SK-N-SH treated with all-trans-retinoic acid at 6 μM for 48 hours (cell line): ENCODE measurements around the gene WWC1.
A peak's percentile ranks its signal among the peaks of the same experiment; 100 is the strongest.

Source experiments
- ATAC-seq: fragments of 200-7000 bp; cut with Tn5 transposase; 3 replicates; pipeline ENCODE4 v1.9.1; 2020; ENCODE audit warnings: mild to moderate bottlenecking, moderate library complexity
- ARNTL ChIP-seq: fragments of 450-650 bp; formaldehyde crosslinking; IDR thresholded peaks from 2 replicates; pipeline ENCODE4 v1.5.0; 2020; ENCODE audit warnings: low read depth, mild to moderate bottlenecking, moderate library complexity, borderline replicate concordance
- CSDC2 ChIP-seq: fragments of 250-450 bp; sonication (Bioruptor Pico); IDR thresholded peaks from 2 replicates; pipeline ENCODE4 v1.5.0; 2020; ENCODE audit warnings: mild to moderate bottlenecking, moderate library complexity
- ESRRG ChIP-seq: fragments of 250-450 bp; sonication (Bioruptor Pico); IDR thresholded peaks from 2 replicates; pipeline ENCODE4 v1.6.1; 2021; ENCODE audit warnings: mild to moderate bottlenecking
- GLIS3 ChIP-seq: fragments of 250-450 bp; sonication (Bioruptor Pico); IDR thresholded peaks from 2 replicates; pipeline ENCODE4 v1.5.0; 2020; ENCODE audit warnings: mild to moderate bottlenecking, moderate library complexity
- ISL1 ChIP-seq: fragments of 250-450 bp; sonication (Bioruptor Pico); IDR thresholded peaks from 2 replicates; pipeline ENCODE4 v2.1.2; 2022; ENCODE audit warnings: mild to moderate bottlenecking, moderate library complexity
- OSR1 ChIP-seq: fragments of 250-450 bp; sonication (Bioruptor Pico); IDR thresholded peaks from 2 replicates; pipeline ENCODE4 v1.8.0; 2022; ENCODE audit warnings: moderate library complexity, mild to moderate bottlenecking, inconsistent platforms
- PPARA ChIP-seq: fragments of 250-450 bp; sonication (Bioruptor Pico); IDR thresholded peaks from 2 replicates; pipeline ENCODE4 v1.5.0; 2020; ENCODE audit warnings: mild to moderate bottlenecking, borderline replicate concordance
- RARB ChIP-seq: fragments of 250-450 bp; sonication (Bioruptor Pico); IDR thresholded peaks from 2 replicates; pipeline ENCODE4 v1.8.0; 2021; ENCODE audit warnings: mild to moderate bottlenecking, moderate library complexity
- TCF4 ChIP-seq: fragments of 250-450 bp; sonication (Bioruptor Pico); IDR thresholded peaks from 2 replicates; pipeline ENCODE4 v1.8.0; 2021; ENCODE audit warnings: mild to moderate bottlenecking, moderate library complexity, borderline replicate concordance
- TOX ChIP-seq: fragments of 250-450 bp; sonication (Bioruptor Pico); IDR thresholded peaks from 2 replicates; pipeline ENCODE4 v1.8.0; 2021; ENCODE audit warnings: mild to moderate bottlenecking, moderate library complexity, borderline replicate concordance
- TSHZ2 ChIP-seq: fragments of 250-450 bp; sonication (Bioruptor Pico); IDR thresholded peaks from 2 replicates; pipeline ENCODE4 v1.5.0; 2020; ENCODE audit warnings: mild to moderate bottlenecking, moderate library complexity
- ZC3H10 ChIP-seq: fragments of 250-450 bp; sonication (Bioruptor Pico); IDR thresholded peaks from 2 replicates; pipeline ENCODE4 v1.5.1; 2021; ENCODE audit warnings: mild to moderate bottlenecking, moderate library complexity
- ZFP3 ChIP-seq: fragments of 250-450 bp; sonication (Bioruptor Pico); IDR thresholded peaks from 2 replicates; pipeline ENCODE4 v1.5.0; 2020; ENCODE audit warnings: mild to moderate bottlenecking, moderate library complexity
- ZFP30 ChIP-seq: fragments of 450-650 bp; formaldehyde crosslinking; IDR thresholded peaks from 2 replicates; pipeline ENCODE4 v1.5.0; 2022; ENCODE audit warnings: mild to moderate bottlenecking, moderate library complexity
- ZNF565 ChIP-seq: fragments of 450-650 bp; formaldehyde crosslinking; conservative IDR thresholded peaks from 2 replicates; pipeline ENCODE4 v1.5.0; 2020; ENCODE audit warnings: low read depth, mild to moderate bottlenecking, moderate library complexity
- ZNF70 ChIP-seq: fragments of 450-650 bp; formaldehyde crosslinking; IDR thresholded peaks from 2 replicates; pipeline ENCODE4 v1.5.0; 2020; ENCODE audit warnings: mild to moderate bottlenecking, moderate library complexity
- ZNF8 ChIP-seq: fragments of 450-650 bp; formaldehyde crosslinking; IDR thresholded peaks from 2 replicates; pipeline ENCODE4 v1.5.0; 2020; ENCODE audit warnings: mild to moderate bottlenecking, moderate library complexity
- TF ChIP-seq, protein P1 (sequence below): fragments of 250-450 bp; sonication (Bioruptor Pico); IDR thresholded peaks from 2 replicates; pipeline ENCODE4 v1.8.0; 2021; ENCODE audit warnings: low read depth, mild to moderate bottlenecking, moderate library complexity, borderline replicate concordance
- TF ChIP-seq, protein P2 (sequence below): fragments of 250-450 bp; sonication (Bioruptor Pico); IDR thresholded peaks from 2 replicates; pipeline ENCODE4 v1.5.1; 2020; ENCODE audit warnings: low read depth, mild to moderate bottlenecking, moderate library complexity
- TF ChIP-seq, protein P3 (sequence below): fragments of 250-450 bp; sonication (Bioruptor Pico); IDR thresholded peaks from 2 replicates; pipeline ENCODE4 v1.5.1; 2021; ENCODE audit warnings: mild to moderate bottlenecking, moderate library complexity

WWC1 gene

GRCh38 chr5:168364750-168365550 is 73.5 kb downstream of the WWC1 start:
- TF ChIP-seq RARB (CRISPR knock-in tag) (no peak), PPARA (no peak)
- ATAC-seq = peak; percentile 68

DNA sequence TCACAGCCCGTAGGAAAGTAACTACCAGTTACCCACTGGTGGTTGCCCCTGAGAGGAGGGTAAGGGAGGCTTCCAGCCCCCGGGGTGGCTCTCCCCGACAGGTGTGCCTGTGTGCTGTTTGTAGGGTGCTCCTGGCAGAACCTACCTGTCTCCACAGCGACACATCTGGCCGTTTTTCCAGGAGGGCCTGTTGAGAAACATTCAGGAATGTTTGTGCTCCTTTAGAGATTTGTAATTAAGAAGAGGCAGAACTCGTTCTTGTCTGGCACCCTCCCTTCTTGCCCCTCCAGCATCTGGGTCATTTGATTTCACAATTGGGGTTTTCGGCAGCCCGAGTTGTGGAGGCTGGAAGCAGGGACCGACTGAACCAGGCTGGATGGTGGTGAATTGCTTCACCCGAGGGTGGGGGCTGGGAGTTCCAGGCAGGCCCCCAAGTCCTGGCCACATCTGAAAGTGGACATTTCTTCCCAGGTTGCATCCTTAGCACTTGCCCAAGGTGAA is 74.2 kb downstream of the WWC1 start:
- ATAC-seq = peak; percentile 15; the same call in 2 of the 3 replicates

GRCh38 chr5:168366116-168366515 is 74.7 kb downstream of the WWC1 start:
- TF ChIP-seq OSR1 (CRISPR knock-in tag) (peak; percentile 55; the same call in 1 of the 2 replicates), PPARA (no peak), ZNF8 (CRISPR knock-in tag) (no peak)
- ATAC-seq = peak; percentile 76

More for the DNA sequence above, 74.2 kb downstream of the WWC1 start:
- TF ChIP-seq OSR1 (CRISPR knock-in tag) = no peak
- TF ChIP-seq ZFP3 (CRISPR knock-in tag) = no peak
- TF ChIP-seq, protein P1, sequence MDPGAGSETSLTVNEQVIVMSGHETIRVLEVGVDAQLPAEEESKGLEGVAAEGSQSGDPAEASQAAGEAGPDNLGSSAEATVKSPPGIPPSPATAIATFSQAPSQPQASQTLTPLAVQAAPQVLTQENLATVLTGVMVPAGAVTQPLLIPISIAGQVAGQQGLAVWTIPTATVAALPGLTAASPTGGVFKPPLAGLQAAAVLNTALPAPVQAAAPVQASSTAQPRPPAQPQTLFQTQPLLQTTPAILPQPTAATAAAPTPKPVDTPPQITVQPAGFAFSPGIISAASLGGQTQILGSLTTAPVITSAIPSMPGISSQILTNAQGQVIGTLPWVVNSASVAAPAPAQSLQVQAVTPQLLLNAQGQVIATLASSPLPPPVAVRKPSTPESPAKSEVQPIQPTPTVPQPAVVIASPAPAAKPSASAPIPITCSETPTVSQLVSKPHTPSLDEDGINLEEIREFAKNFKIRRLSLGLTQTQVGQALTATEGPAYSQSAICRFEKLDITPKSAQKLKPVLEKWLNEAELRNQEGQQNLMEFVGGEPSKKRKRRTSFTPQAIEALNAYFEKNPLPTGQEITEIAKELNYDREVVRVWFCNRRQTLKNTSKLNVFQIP (CRISPR knock-in tag) = no peak
- TF ChIP-seq TOX (CRISPR knock-in tag) = no peak
- TF ChIP-seq ZC3H10 (CRISPR knock-in tag) = no peak
- TF ChIP-seq, protein P2, sequence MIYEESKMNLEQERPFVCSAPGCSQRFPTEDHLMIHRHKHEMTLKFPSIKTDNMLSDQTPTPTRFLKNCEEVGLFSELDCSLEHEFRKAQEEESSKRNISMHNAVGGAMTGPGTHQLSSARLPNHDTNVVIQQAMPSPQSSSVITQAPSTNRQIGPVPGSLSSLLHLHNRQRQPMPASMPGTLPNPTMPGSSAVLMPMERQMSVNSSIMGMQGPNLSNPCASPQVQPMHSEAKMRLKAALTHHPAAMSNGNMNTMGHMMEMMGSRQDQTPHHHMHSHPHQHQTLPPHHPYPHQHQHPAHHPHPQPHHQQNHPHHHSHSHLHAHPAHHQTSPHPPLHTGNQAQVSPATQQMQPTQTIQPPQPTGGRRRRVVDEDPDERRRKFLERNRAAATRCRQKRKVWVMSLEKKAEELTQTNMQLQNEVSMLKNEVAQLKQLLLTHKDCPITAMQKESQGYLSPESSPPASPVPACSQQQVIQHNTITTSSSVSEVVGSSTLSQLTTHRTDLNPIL (CRISPR knock-in tag) = no peak
- no peak for TF ChIP-seq ARNTL (CRISPR knock-in tag)
- TF ChIP-seq GLIS3 (CRISPR knock-in tag) = no peak
- TF ChIP-seq TCF4 (CRISPR knock-in tag) = no peak
- TF ChIP-seq, protein P3, sequence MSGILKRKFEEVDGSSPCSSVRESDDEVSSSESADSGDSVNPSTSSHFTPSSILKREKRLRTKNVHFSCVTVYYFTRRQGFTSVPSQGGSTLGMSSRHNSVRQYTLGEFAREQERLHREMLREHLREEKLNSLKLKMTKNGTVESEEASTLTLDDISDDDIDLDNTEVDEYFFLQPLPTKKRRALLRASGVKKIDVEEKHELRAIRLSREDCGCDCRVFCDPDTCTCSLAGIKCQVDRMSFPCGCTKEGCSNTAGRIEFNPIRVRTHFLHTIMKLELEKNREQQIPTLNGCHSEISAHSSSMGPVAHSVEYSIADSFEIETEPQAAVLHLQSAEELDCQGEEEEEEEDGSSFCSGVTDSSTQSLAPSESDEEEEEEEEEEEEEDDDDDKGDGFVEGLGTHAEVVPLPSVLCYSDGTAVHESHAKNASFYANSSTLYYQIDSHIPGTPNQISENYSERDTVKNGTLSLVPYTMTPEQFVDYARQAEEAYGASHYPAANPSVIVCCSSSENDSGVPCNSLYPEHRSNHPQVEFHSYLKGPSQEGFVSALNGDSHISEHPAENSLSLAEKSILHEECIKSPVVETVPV (CRISPR knock-in tag) = no peak
- TF ChIP-seq ZNF70 (CRISPR knock-in tag) = no peak
- TF ChIP-seq ESRRG (CRISPR knock-in tag) = no peak
- no peak for TF ChIP-seq TSHZ2
- TF ChIP-seq CSDC2 (CRISPR knock-in tag) = no peak
- TF ChIP-seq PPARA = no peak

DNA sequence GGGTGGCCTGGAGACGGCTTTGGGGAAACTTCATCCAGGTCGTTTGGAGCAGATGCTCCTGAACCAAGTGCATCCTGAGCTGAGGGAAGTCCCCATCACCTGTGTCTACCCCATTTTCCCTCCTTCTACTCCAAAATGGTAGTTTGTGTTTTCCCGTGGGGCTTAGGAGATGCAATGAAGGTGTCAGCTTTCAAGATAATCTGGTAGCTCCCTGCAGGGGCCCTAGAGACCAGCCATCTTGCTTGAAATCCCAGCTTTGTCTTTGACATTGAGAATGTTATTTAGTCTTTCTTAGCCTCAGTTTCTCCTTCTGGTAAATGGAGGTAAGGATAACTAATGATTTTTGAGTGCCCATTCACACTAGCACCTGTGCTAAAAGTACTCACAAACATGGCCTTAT is 77.4 kb downstream of the WWC1 start:
- ATAC-seq = no peak
- TF ChIP-seq GLIS3 (CRISPR knock-in tag) (no peak), ZNF8 (CRISPR knock-in tag) (no peak), RARB (CRISPR knock-in tag) (no peak), PPARA (no peak), ZNF565 (CRISPR knock-in tag) (no peak), OSR1 (CRISPR knock-in tag) (no peak), ARNTL (CRISPR knock-in tag) (no peak), TSHZ2 (no peak), ISL1 (no peak), ZFP30 (CRISPR knock-in tag) (no peak), TCF4 (CRISPR knock-in tag) (no peak), TOX (CRISPR knock-in tag) (no peak)
- TF ChIP-seq, protein P3 (CRISPR knock-in tag) = no peak
